ENCODE data around the gene CD109.

Gene CD109

GRCh38 chr6:73858376-73858775, 162.4 kb downstream of the CD109 start:
- no peak for DNase-seq (ENCODE audit: low read depth)

GRCh38 chr6:73860303-73860702, 164.3 kb downstream of the CD109 start:
- DNase-seq (ENCODE audit: low read depth): no peak

GRCh38 chr6:73866305-73866704, 170.3 kb downstream of the CD109 start:
- no peak for DNase-seq (ENCODE audit: low read depth)

GRCh38 chr6:73867411-73867810, 171.4 kb downstream of the CD109 start:
- DNase-seq (ENCODE audit: low read depth): no peak

GRCh38 chr6:73870907-73871306, 174.9 kb downstream of the CD109 start:
- DNase-seq (ENCODE audit: low read depth): no peak

GRCh38 chr6:73873081-73873480, 177.1 kb downstream of the CD109 start:
- no peak for DNase-seq (ENCODE audit: low read depth)
